Measurements from ENCODE around the gene PATZ1. TPM values are rescaled to one million over a fixed set of nuclear protein-coding genes. Genes with fewer than 3 reads are reported as not detected.

Gene PATZ1
- total RNA-seq, 1 experiment from 2014 or later: 19.2 TPM

DNA sequence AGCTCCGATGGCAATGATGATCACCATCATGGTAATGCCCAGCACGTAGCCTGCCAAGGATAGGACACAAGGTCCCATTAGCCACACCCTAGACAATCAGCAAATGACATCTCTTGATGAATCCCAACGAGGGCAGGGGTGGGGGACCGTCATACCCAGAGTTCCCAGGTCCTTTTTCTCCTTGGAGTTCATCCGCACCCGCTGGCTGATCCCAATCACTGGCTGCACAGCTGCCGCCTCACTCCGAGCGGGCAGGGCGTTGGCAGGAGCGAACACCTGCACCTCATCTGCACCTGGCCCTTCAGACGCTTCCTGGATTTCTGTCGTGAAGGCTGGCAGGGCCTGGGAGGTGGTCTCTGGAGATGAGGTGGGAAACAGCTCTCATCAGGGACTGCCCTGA lies 56.8 kb downstream of the PATZ1 start:
- intact Hi-C loops (cut with micrococcal nuclease): no loop called here
- ChIA-PET CTCF (interaction anchor here (1.7 kb wide), 1 partner anchor 24 kb away, joined by 10 read pairs; no protein-coding TSS in a partner anchor), POLR2A (interaction anchor here (0.5 to 15.7 kb wide), 14 partner anchors 8 to 867 kb away, joined by 3 to 207 read pairs (median 16); partner anchors contain the start of genes PATZ1 and RNF185)
- Mint-ChIP-seq H3K4me3 (ENCODE audit: unreplicated experiment) (no peak overlapping the region), H3K27me3 (ENCODE audit: insufficient read depth, unreplicated experiment) (no peaks in the 10 kb centered on the region), H3K27ac (ENCODE audit: low read depth, unreplicated experiment) (no peak overlapping the region), H3K9me3 (ENCODE audit: unreplicated experiment) (no peaks in the 10 kb centered on the region), H3K36me3 (ENCODE audit: insufficient read depth, unreplicated experiment) (peaks cover 10% of the 10 kb centered on the region), H3K4me1 (ENCODE audit: insufficient read depth, unreplicated experiment) (peaks cover 12% of the 10 kb centered on the region)
- BruUV-seq (replicated peaks): no TSS peak
- no peak for TF ChIP-seq CTCF (IDR thresholded peaks at IDR 0.05; ENCODE audit: unreplicated experiment)
- no peak for DNase-seq (ENCODE audit: unreplicated experiment)

- no peaks in the 10 kb centered on the region for H3K27me3 Mint-ChIP-seq (ENCODE audit: insufficient read depth, unreplicated experiment)
- no peak for TF ChIP-seq CTCF (IDR thresholded peaks at IDR 0.05; ENCODE audit: unreplicated experiment)
- no TSS peak for BruUV-seq (replicated peaks)
- H3K27ac Mint-ChIP-seq (ENCODE audit: low read depth, unreplicated experiment): no peak overlapping the region
- intact Hi-C loops (cut with micrococcal nuclease): no loop called here
- no peak overlapping the region for H3K4me3 Mint-ChIP-seq (ENCODE audit: unreplicated experiment)
- no peak for DNase-seq (ENCODE audit: unreplicated experiment)
- ChIA-PET POLR2A (interaction anchor here (0.7 to 15.7 kb wide), 9 partner anchors 7 to 270 kb away, joined by 3 to 207 read pairs (median 23); partner anchors contain the start of gene PATZ1), CTCF (no interaction called here)
- H3K9me3 Mint-ChIP-seq (ENCODE audit: unreplicated experiment): no peaks in the 10 kb centered on the region
- H3K36me3 Mint-ChIP-seq (ENCODE audit: insufficient read depth, unreplicated experiment): peaks cover 10% of the 10 kb centered on the region
- peaks cover 12% of the 10 kb centered on the region for H3K4me1 Mint-ChIP-seq (ENCODE audit: insufficient read depth, unreplicated experiment)
Observed at GRCh38 chr22:31288496-31289240, 57.5 kb downstream of the PATZ1 start.

DNA sequence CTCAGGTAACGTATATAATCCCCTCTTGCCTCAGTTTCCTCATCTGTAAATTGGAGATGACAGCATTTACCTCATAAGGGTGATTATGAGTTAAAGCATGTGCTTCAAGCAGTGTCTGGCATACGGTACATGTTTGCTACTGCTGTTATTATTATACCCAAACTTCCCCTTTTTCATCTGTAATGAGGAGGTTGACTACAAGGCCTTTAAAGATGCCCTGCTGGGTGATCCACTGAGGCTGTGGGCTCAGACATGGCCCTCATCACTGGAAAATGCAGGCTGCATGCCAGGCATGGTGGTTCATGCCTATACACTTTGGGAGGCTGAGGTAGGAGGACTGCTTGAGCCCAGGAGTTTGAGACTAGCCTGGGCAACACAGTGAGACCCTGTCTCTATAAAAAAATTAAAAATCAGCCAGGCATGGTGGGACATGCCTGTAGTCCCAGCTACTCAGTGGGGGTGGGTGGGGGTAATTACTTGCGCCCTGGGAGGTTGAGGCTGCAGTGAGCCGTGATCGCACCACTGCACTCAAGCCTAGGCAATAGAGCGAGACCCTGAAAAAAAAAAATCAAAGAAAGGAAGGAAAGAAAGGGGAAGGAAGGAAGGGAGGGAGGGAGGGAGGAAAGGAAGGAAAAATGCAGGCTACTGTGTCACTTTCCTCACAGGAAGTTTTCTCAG lies 58.2 kb downstream of the PATZ1 start:
- Mint-ChIP-seq H3K9me3 (ENCODE audit: unreplicated experiment) (no peaks in the 10 kb centered on the region), H3K4me3 (ENCODE audit: unreplicated experiment) (no peak overlapping the region), H3K27ac (ENCODE audit: low read depth, unreplicated experiment) (no peak overlapping the region)

More for the DNA sequence above, 58.2 kb downstream of the PATZ1 start:
- H3K36me3 Mint-ChIP-seq (ENCODE audit: insufficient read depth, unreplicated experiment): peaks cover 12% of the 10 kb centered on the region
- TF ChIP-seq CTCF (IDR thresholded peaks at IDR 0.05; ENCODE audit: unreplicated experiment): no peak
- ChIA-PET CTCF (interaction anchor here (0.6 kb wide), 1 partner anchor 225 kb away, joined by 3 read pairs; no protein-coding TSS in a partner anchor), POLR2A (interaction anchor here (5.0 to 15.7 kb wide), 2 partner anchors 13 to 25 kb away, joined by 26 to 207 read pairs; no protein-coding TSS in a partner anchor)
- no peaks in the 10 kb centered on the region for H3K27me3 Mint-ChIP-seq (ENCODE audit: insufficient read depth, unreplicated experiment)
- BruUV-seq (replicated peaks): no TSS peak
- peaks cover 12% of the 10 kb centered on the region for H3K4me1 Mint-ChIP-seq (ENCODE audit: insufficient read depth, unreplicated experiment)
- DNase-seq (ENCODE audit: unreplicated experiment): no peak
- intact Hi-C loops (cut with micrococcal nuclease): no loop called here

All from MCF 10A (cell line).